Natural killer cell (primary cell): ENCODE data around the gene GALNT9. TPM values are rescaled to one million over a fixed set of nuclear protein-coding genes. Genes with fewer than 3 reads are reported as not detected.

Source experiments
- ATAC-seq, 3 donors: fragments of 150-1000 bp in 2 of 3; fragments of 200-7000 bp in 1 of 3; cut with Tn5 transposase; 1 replicate in 1 of 3; 2 replicates in 2 of 3; pipeline ENCODE4 v1.10.0; 2021; ENCODE audit warnings: mild to moderate bottlenecking in 2 of 3, moderate library complexity in 2 of 3
- DNase-seq, 2 donors: peaks; one replicate each; pipeline versions ENCODE4 v3.0.0 to v3.0.0-alpha.2; 2013 to 2021; ENCODE audit warnings: mixed read lengths in 1 of 2
- H3K27ac ChIP-seq: one replicate; pipeline ENCODE4 v1.5.1; 2013; ENCODE audit warnings: mild to moderate bottlenecking, low read length
- H3K27me3 ChIP-seq: one replicate; pipeline ENCODE4 v1.6.1; 2013; ENCODE audit warnings: low read length; ENCODE audit not compliant: control insufficient read depth, insufficient read depth
- H3K36me3 ChIP-seq: one replicate; pipeline ENCODE4 v1.6.1; 2013; ENCODE audit warnings: low read length; ENCODE audit not compliant: control insufficient read depth, insufficient read depth
- H3K4me1 ChIP-seq: one replicate; pipeline ENCODE4 v1.6.1; 2013; ENCODE audit warnings: low read length; ENCODE audit not compliant: control insufficient read depth, insufficient read depth
- H3K4me3 ChIP-seq: one replicate; pipeline ENCODE4 v1.5.1; 2013; ENCODE audit warnings: low read length
- H3K9me3 ChIP-seq: one replicate; pipeline ENCODE4 v1.6.1; 2013; ENCODE audit warnings: low read length; ENCODE audit not compliant: control insufficient read depth, insufficient read depth
- H3K27ac Mint-ChIP-seq, 2 donors: one replicate each; pipeline ENCODE4 v1.8.0; 2022; ENCODE audit warnings: mild to moderate bottlenecking in 2 of 2, mixed read lengths in 2 of 2, moderate library complexity in 1 of 2
- H3K27me3 Mint-ChIP-seq, 2 donors: one replicate each; pipeline ENCODE4 v1.8.0; 2022; ENCODE audit warnings: low read depth in 2 of 2, mixed read lengths in 2 of 2
- H3K36me3 Mint-ChIP-seq: one replicate; pipeline ENCODE4 v1.8.0; 2022; ENCODE audit warnings: mixed read lengths
- H3K4me1 Mint-ChIP-seq, 2 donors: one replicate each; pipeline ENCODE4 v1.8.0; 2022; ENCODE audit warnings: mixed read lengths in 2 of 2
- H3K4me3 Mint-ChIP-seq: one replicate; pipeline ENCODE4 v1.8.0; 2022; ENCODE audit warnings: mild to moderate bottlenecking, moderate library complexity, mixed read lengths
- H3K9me3 Mint-ChIP-seq, 2 donors: one replicate each; pipeline ENCODE4 v1.8.0; 2022; ENCODE audit warnings: mixed read lengths in 2 of 2
- CTCF ChIP-seq: fragments of 200-600 bp; IDR thresholded peaks from one replicate; pipeline ENCODE4 v1.8.0; 2022; ENCODE audit warnings: antibody characterized with exemption
- WGBS: methylation state at CpG from one replicate; pipeline ENCODE4 v1.1.7; 2013; ENCODE audit warnings: missing lambda C conversion rate; ENCODE audit not compliant: insufficient coverage; 5-methylcytosine and 5-hydroxymethylcytosine counted together
- intact Hi-C: fragments of 100-400 bp; cut with micrococcal nuclease; formaldehyde crosslinking; loops from one replicate; pipeline ENCODE4 v1.14.2; 2022
- total RNA-seq, 4 donors: library from RNA; stranded (reverse); fragments of 120-200 nt in 1 of 4; gene quantifications; one replicate each; pipeline versions ENCODE4 v1.2.3 to v1.2.4, GENCODE V29; 2013 to 2022

The GALNT9 gene
- total RNA-seq, 3 donors from 2014 or later (not counting 1 experiment from before 2014, with no cell fraction given), result not detected

GRCh38 chr12:132189378-132190011 is 139.9 kb downstream of the GALNT9 start:
- H3K27me3 Mint-ChIP-seq, result peaks cover 0 to 2% of the 10 kb centered on the region in 2 donors
- no peaks in the 10 kb centered on the region for H3K36me3 ChIP-seq
- peaks cover 0 to 3% of the 10 kb centered on the region in 2 donors for H3K9me3 Mint-ChIP-seq
- no peaks in the 10 kb centered on the region for H3K27me3 ChIP-seq
- WGBS, result under 1% methylated on average over 69 of the region's 69 CpGs
- DNase-seq (peak; percentile 83 to 96), ATAC-seq (peak; percentile 92 to 96 (median 92))
- peak overlapping the region; percentile 76 to 87 for H3K27ac Mint-ChIP-seq
- H3K4me3 Mint-ChIP-seq, result peak overlapping the region; percentile 88
- H3K27ac ChIP-seq, result peak overlapping the region; percentile 78
- intact Hi-C loops, result loop anchor here (5.0 kb wide), 1 partner anchor 37 kb away; no protein-coding TSS in a partner anchor
- H3K36me3 Mint-ChIP-seq, result no peaks in the 10 kb centered on the region
- H3K4me1 Mint-ChIP-seq, result peaks cover 27 to 28% of the 10 kb centered on the region in 2 donors
- peak overlapping the region; percentile 67 for H3K4me3 ChIP-seq
- TF ChIP-seq CTCF, result no peak
- H3K9me3 ChIP-seq, result peaks cover 13% of the 10 kb centered on the region
- peaks cover 53% of the 10 kb centered on the region for H3K4me1 ChIP-seq

GRCh38 chr12:132188916-132189325 is 140.5 kb downstream of the GALNT9 start:
- peaks cover 0 to 6% of the 10 kb centered on the region in 2 donors for H3K9me3 Mint-ChIP-seq

GRCh38 chr12:132188451-132188901 is 140.9 kb downstream of the GALNT9 start:
- H3K27me3 Mint-ChIP-seq, result peaks cover 0 to 1% of the 10 kb centered on the region in 2 donors
- Histone ChIP-seq H3K4me3 (no peak overlapping the region), H3K9me3 (peaks cover 3% of the 10 kb centered on the region), H3K36me3 (no peaks in the 10 kb centered on the region), H3K27me3 (no peaks in the 10 kb centered on the region), H3K4me1 (peaks cover 53% of the 10 kb centered on the region), H3K27ac (no peak overlapping the region)
- no peak for ATAC-seq
- H3K4me1 Mint-ChIP-seq, result peaks cover 27 to 28% of the 10 kb centered on the region in 2 donors
- no peaks in the 10 kb centered on the region for H3K36me3 Mint-ChIP-seq
- WGBS, result 93% methylated on average over 21 of the region's 21 CpGs
- DNase-seq, result no peak
- TF ChIP-seq CTCF, result no peak
- intact Hi-C loops, result loop anchor here (5.0 kb wide), 1 partner anchor 36 kb away; no protein-coding TSS in a partner anchor
- H3K9me3 Mint-ChIP-seq, result peaks cover 0 to 6% of the 10 kb centered on the region in 2 donors
- H3K4me3 Mint-ChIP-seq, result peak overlapping the region; percentile 64
- H3K27ac Mint-ChIP-seq, result peak overlapping the region in 1 of 2 donors; percentile 11

More at GRCh38 chr12:132188916-132189325, 140.5 kb downstream of the GALNT9 start:
- Mint-ChIP-seq H3K4me3 (peak overlapping the region; percentile 88), H3K36me3 (no peaks in the 10 kb centered on the region), H3K27ac (peak overlapping the region; percentile 76 to 87), H3K27me3 (peaks cover 0 to 2% of the 10 kb centered on the region in 2 donors), H3K4me1 (peaks cover 27 to 28% of the 10 kb centered on the region in 2 donors)
- H3K9me3 ChIP-seq, result peaks cover 8% of the 10 kb centered on the region
- intact Hi-C loops, result loop anchor here (5.0 kb wide), 1 partner anchor 37 kb away; no protein-coding TSS in a partner anchor
- no peaks in the 10 kb centered on the region for H3K27me3 ChIP-seq
- H3K36me3 ChIP-seq, result no peaks in the 10 kb centered on the region
- ATAC-seq (no peak), DNase-seq (peak in 1 of 2 donors; percentile 47)
- H3K4me3 ChIP-seq, result peak overlapping the region; percentile 67
- TF ChIP-seq CTCF, result no peak
- H3K27ac ChIP-seq, result peak overlapping the region; percentile 78
- WGBS, result 48% methylated on average over 17 of the region's 20 CpGs
- H3K4me1 ChIP-seq, result peaks cover 53% of the 10 kb centered on the region
